ENCODE measurements around the gene GPR42.

Gene GPR42

DNA sequence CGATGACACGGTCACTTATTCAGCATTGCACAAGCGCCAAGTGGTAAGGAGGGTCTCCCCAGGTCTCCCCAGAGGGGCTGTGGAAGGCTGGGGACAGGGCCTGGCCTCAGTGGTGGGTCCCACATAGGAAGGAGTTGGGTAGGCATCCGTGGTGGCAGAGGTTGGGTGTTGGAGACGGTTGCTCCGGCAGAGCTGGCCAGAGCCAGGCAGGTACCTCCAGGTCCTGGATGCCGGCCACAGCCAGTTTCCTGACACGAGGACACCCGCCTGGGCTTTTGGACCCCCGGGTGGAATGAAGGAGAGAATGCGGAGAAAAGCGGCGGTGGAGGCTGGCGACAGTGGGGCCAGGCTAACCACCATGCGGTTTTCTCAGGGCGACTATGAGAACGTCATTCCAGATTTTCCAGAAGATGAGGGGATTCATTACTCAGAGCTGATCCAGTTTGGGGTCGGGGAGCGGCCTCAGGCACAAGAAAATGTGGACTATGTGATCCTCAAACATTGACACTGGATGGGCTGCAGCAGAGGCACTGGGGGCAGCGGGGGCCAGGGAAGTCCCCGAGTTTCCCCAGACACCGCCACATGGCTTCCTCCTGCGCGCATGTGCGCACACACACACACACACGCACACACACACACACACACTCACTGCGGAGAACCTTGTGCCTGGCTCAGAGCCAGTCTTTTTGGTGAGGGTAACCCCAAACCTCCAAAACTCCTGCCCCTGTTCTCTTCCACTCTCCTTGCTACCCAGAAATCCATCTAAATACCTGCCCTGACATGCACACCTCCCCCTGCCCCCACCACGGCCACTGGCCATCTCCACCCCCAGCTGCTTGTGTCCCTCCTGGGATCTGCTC is 24.4 kb upstream of the GPR42 start:
- no peak overlapping the region; the same call in 1 of the 2 replicates for H3K4me3 ChIP-seq (ENCODE audit: low read depth, low read length)
- DNase-seq (ENCODE audit: low read depth) = peak; percentile 70
- TF ChIP-seq CTCF (IDR thresholded peaks at IDR 0.05; ENCODE audit: low read depth, low read length, missing control alignments) = no peak

GRCh38 chr19:35347171-35347929 is 23.5 kb upstream of the GPR42 start, which contains the start of gene FFAR1:
Gene FFAR1 (plus strand): TSS chr19:35347902. CDS start chr19:35351552, 3,650 bp downstream.
- peak; percentile 96 for DNase-seq (ENCODE audit: low read depth)

DNA sequence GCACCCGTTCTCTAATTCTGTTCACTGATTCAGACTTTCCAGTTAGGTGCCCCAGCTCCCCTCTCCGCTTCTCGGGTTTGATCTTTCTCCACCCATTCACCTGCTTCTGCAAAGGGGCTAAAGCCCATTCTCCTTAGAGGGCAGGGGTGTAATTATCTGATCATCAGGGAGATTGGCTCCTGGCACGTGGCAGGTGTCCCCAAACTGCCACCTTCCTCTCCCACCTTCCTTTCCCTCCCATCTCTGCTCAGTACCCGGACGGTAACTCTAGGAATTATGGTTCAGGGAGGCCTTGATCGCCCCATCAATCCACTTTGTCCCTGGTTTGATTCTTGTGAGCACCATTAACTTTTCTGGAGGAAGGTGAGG is 23.0 kb upstream of the GPR42 start:
- TF ChIP-seq CTCF (IDR thresholded peaks at IDR 0.05; ENCODE audit: low read depth, low read length, missing control alignments) = no peak
- DNase-seq (ENCODE audit: low read depth) = no peak
- no peak overlapping the region for H3K4me3 ChIP-seq (ENCODE audit: low read depth, low read length)

More at GRCh38 chr19:35347171-35347929, 23.5 kb upstream of the GPR42 start, which contains the start of gene FFAR1:
- TF ChIP-seq CTCF (IDR thresholded peaks at IDR 0.05; ENCODE audit: low read depth, low read length, missing control alignments) = no peak
- no peak within 1 kb of the TSS for H3K4me3 ChIP-seq (ENCODE audit: low read depth, low read length)

GRCh38 chr19:35348911-35349611 is 21.8 kb upstream of the GPR42 start:
- no peak for DNase-seq (ENCODE audit: low read depth)

DNA sequence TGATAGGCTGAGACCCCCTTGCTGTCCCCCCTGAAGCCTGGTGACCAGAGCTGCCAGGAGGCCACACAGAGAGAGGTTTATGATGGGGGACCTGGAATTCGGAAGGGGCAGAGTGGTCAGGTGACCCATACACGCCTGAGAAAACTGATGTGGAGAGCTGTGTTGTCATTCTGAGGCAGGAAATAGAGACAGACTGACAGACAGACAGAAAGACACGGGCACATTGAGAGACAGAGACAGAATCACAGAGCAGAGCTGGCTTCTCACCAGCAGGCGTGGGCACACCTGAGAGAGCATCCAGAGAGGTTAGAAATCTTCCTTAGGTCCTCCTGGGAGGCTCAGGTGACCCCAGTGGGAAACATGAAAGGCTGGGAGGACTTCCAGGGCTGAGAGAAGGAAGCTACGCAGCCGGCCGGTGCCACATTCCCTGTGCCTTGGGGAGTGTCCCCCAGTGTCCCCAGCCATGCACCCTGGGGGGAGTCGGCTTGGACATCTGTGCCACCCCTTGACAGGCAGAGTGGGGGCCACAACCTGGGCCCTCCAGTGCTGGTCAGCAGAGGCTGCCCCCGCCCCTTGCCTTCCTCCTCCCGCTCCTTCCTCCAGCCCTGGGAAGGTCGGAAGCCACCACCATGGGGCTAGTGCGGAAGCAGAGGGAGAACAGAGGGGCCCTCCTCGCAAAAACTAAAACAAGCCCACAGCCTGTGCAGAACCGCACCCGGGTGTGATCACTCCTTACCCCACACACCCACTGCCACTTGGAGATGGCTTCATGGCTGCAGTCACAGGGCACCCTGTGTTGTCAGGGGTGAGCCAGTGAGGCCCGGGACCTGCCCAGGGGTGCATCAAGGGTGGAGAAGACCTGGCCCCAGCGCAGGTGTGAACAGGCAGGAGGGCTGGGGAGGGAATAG is 21.0 kb upstream of the GPR42 start:
- DNase-seq (ENCODE audit: low read depth) = no peak
- H3K4me3 ChIP-seq (ENCODE audit: low read depth, low read length) = no peak overlapping the region
- no peak for TF ChIP-seq CTCF (IDR thresholded peaks at IDR 0.05; ENCODE audit: low read depth, low read length, missing control alignments)

More at GRCh38 chr19:35348911-35349611, 21.8 kb upstream of the GPR42 start:
- no peak for TF ChIP-seq CTCF (IDR thresholded peaks at IDR 0.05; ENCODE audit: low read depth, low read length, missing control alignments)
- H3K4me3 ChIP-seq (ENCODE audit: low read depth, low read length) = no peak overlapping the region

DNA sequence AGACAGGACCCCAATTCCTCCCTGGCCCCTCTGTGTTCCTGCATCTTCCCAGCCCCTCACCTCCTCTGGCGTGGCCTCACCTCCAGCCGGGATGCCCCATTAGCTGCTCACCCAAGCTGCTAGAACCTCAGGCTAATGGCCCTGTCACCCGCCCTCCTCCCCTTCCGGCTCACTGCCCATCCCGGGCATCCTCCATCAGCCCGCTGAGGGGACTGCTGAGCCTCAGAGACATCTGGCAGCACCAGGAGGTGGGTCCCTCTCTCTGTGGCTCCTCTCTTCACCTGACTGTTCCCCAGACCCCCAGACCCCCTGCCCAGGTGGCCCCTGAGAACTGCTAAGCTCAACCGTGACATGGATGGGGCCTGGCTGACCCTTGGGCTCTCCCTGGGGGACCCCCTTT is 20.3 kb upstream of the GPR42 start:
- no peak overlapping the region for H3K4me3 ChIP-seq (ENCODE audit: low read depth, low read length)
- TF ChIP-seq CTCF (IDR thresholded peaks at IDR 0.05; ENCODE audit: low read depth, low read length, missing control alignments) = no peak
- no peak for DNase-seq (ENCODE audit: low read depth)
